ENCODE results near the gene SLC9A9. TPM values are rescaled to one million over a fixed set of nuclear protein-coding genes. Genes with fewer than 3 reads are reported as not detected.

The SLC9A9 gene
- total RNA-seq, 1 experiment from 2014 or later = 1.5 TPM

GRCh38 chr3:143658861-143659260 lies 189.4 kb downstream of the SLC9A9 start:
- Mint-ChIP-seq H3K27ac (ENCODE audit: unreplicated experiment) (no peak overlapping the region), H3K9me3 (ENCODE audit: low read depth, unreplicated experiment) (peaks cover 3% of the 10 kb centered on the region), H3K36me3 (ENCODE audit: insufficient read depth, unreplicated experiment) (no peaks in the 10 kb centered on the region), H3K4me1 (ENCODE audit: low read depth, unreplicated experiment) (no peaks in the 10 kb centered on the region), H3K4me3 (ENCODE audit: low read depth, unreplicated experiment) (no peak overlapping the region), H3K27me3 (ENCODE audit: unreplicated experiment) (peaks cover 14% of the 10 kb centered on the region)
- no peak for TF ChIP-seq CTCF (IDR thresholded peaks at IDR 0.05; ENCODE audit: unreplicated experiment)
- intact Hi-C loops (cut with micrococcal nuclease; ENCODE audit: unreplicated experiment) = no loop called here
- no peak for DNase-seq
- no TSS peak for BruUV-seq (replicated peaks)
- CTCF ChIA-PET = no interaction called here

GRCh38 chr3:143658116-143658515 lies 190.2 kb downstream of the SLC9A9 start:
- no peak for TF ChIP-seq CTCF (IDR thresholded peaks at IDR 0.05; ENCODE audit: unreplicated experiment)
- intact Hi-C loops (cut with micrococcal nuclease; ENCODE audit: unreplicated experiment) = no loop called here

GRCh38 chr3:143657391-143657790 lies 190.9 kb downstream of the SLC9A9 start:
- no peak for DNase-seq
- CTCF ChIA-PET = no interaction called here
- no peak for TF ChIP-seq CTCF (IDR thresholded peaks at IDR 0.05; ENCODE audit: unreplicated experiment)

More at GRCh38 chr3:143658116-143658515, 190.2 kb downstream of the SLC9A9 start:
- H3K4me3 Mint-ChIP-seq (ENCODE audit: low read depth, unreplicated experiment) = no peak overlapping the region
- H3K4me1 Mint-ChIP-seq (ENCODE audit: low read depth, unreplicated experiment) = no peaks in the 10 kb centered on the region
- no peaks in the 10 kb centered on the region for H3K36me3 Mint-ChIP-seq (ENCODE audit: insufficient read depth, unreplicated experiment)
- H3K27ac Mint-ChIP-seq (ENCODE audit: unreplicated experiment) = no peak overlapping the region
- no TSS peak for BruUV-seq (replicated peaks)
- H3K27me3 Mint-ChIP-seq (ENCODE audit: unreplicated experiment) = peaks cover 12% of the 10 kb centered on the region
- DNase-seq = no peak
- peaks cover 3% of the 10 kb centered on the region for H3K9me3 Mint-ChIP-seq (ENCODE audit: low read depth, unreplicated experiment)
- CTCF ChIA-PET = no interaction called here

GRCh38 chr3:143654906-143655305 lies 193.4 kb downstream of the SLC9A9 start:
- Mint-ChIP-seq H3K4me3 (ENCODE audit: low read depth, unreplicated experiment) (no peak overlapping the region), H3K9me3 (ENCODE audit: low read depth, unreplicated experiment) (no peaks in the 10 kb centered on the region), H3K36me3 (ENCODE audit: insufficient read depth, unreplicated experiment) (no peaks in the 10 kb centered on the region), H3K4me1 (ENCODE audit: low read depth, unreplicated experiment) (no peaks in the 10 kb centered on the region), H3K27ac (ENCODE audit: unreplicated experiment) (no peak overlapping the region), H3K27me3 (ENCODE audit: unreplicated experiment) (no peaks in the 10 kb centered on the region)
- intact Hi-C loops (cut with micrococcal nuclease; ENCODE audit: unreplicated experiment) = no loop called here
- no peak for TF ChIP-seq CTCF (IDR thresholded peaks at IDR 0.05; ENCODE audit: unreplicated experiment)
- CTCF ChIA-PET = interaction anchor here (0.5 to 1.9 kb wide), 5 partner anchors 11 to 1410 kb away, joined by 3 to 9 read pairs (median 4); no protein-coding TSS in a partner anchor
- DNase-seq = no peak
- no TSS peak for BruUV-seq (replicated peaks)

More at GRCh38 chr3:143657391-143657790, 190.9 kb downstream of the SLC9A9 start:
- intact Hi-C loops (cut with micrococcal nuclease; ENCODE audit: unreplicated experiment) = no loop called here
- no peak overlapping the region for H3K27ac Mint-ChIP-seq (ENCODE audit: unreplicated experiment)
- BruUV-seq (replicated peaks) = no TSS peak
- H3K9me3 Mint-ChIP-seq (ENCODE audit: low read depth, unreplicated experiment) = peaks cover 3% of the 10 kb centered on the region
- no peaks in the 10 kb centered on the region for H3K36me3 Mint-ChIP-seq (ENCODE audit: insufficient read depth, unreplicated experiment)
- H3K4me3 Mint-ChIP-seq (ENCODE audit: low read depth, unreplicated experiment) = no peak overlapping the region
- H3K4me1 Mint-ChIP-seq (ENCODE audit: low read depth, unreplicated experiment) = no peaks in the 10 kb centered on the region
- peaks cover 12% of the 10 kb centered on the region for H3K27me3 Mint-ChIP-seq (ENCODE audit: unreplicated experiment)

All from Calu3 (cell line).